GM12878 (cell line): Measurements from ENCODE around the gene NEK10. TPM values are rescaled to one million over a fixed set of nuclear protein-coding genes. Genes with fewer than 3 reads are reported as not detected.

Source experiments
- ATAC-seq: fragments of 200-7000 bp; cut with Tn5 transposase; 3 replicates; pipeline ENCODE4 v1.9.1; 2020; ENCODE audit warnings: mild to moderate bottlenecking, moderate library complexity
- BruUV-seq: library from RNA; stranded (reverse); fragments of 400-500 nt; replicated peaks from 2 replicates; lab custom pipeline; 2021; lab: Mats Ljungman, UMichigan
- CTCF ChIA-PET: fragments of 300-600 bp; sonication (Branson Sonifier 250); formaldehyde crosslinking; extraction: SDS; loops from one replicate; lab custom pipeline; 2021; ENCODE audit warnings: inconsistent platforms; lab: Yijun Ruan, JAX
- POLR2A ChIA-PET: fragments of 350-600 bp; formaldehyde crosslinking; extraction: SDS; loops from one replicate; lab custom pipeline; 2021; ENCODE audit warnings: inconsistent platforms; lab: Charles Lee
- RAD21 ChIA-PET: fragments of 300-600 bp; sonication (Branson Sonifier 250); formaldehyde crosslinking; loops from one replicate; lab custom pipeline; 2023; ENCODE audit warnings: antibody characterized with exemption; ENCODE audit not compliant: unreplicated experiment; lab: Charles Lee
- SMC1A ChIA-PET: fragments of 300-600 bp; sonication (Branson Sonifier 250); formaldehyde crosslinking; loops from one replicate; lab custom pipeline; 2023; ENCODE audit not compliant: unreplicated experiment, uncharacterized antibody; lab: Charles Lee
- DNase-seq: peaks from one replicate; pipeline ENCODE4 v3.0.0-alpha.2; 2011; ENCODE audit warnings: low read depth, low spot score
- FAIRE-seq: peaks from 3 replicates; lab custom pipeline; 2011; peaks lifted over from hg19 to GRCh38; lab: Jason Lieb, UNC
- H2AFZ ChIP-seq: 2 replicates; pipeline ENCODE4 v1.6.0; 2011; ENCODE audit warnings: low read depth, low read length, control low read depth; ENCODE audit not compliant: control insufficient read depth
- H3K27ac ChIP-seq: 2 replicates; pipeline ENCODE4 v1.5.1; 2011; ENCODE audit warnings: control low read depth; ENCODE audit not compliant: control insufficient read depth, insufficient read depth
- H3K27me3 ChIP-seq, 2 experiments: replicated peaks in 1 of 2; 2 replicates each; pipeline versions ENCODE4 v1.6.0 to v1.6.1; 2011; ENCODE audit warnings: low read length in 1 of 2; ENCODE audit not compliant: control insufficient read depth in 2 of 2, insufficient read depth in 2 of 2
- H3K36me3 ChIP-seq, 2 experiments: 2 replicates each; pipeline ENCODE4 v1.5.1; 2011; ENCODE audit warnings: low read length in 1 of 2; ENCODE audit not compliant: control insufficient read depth in 2 of 2, insufficient read depth in 2 of 2
- H3K4me1 ChIP-seq: 2 replicates; pipeline ENCODE4 v1.6.1; 2011; ENCODE audit warnings: mild to moderate bottlenecking, low read length, moderate library complexity, mixed read lengths; ENCODE audit not compliant: control insufficient read depth, insufficient read depth
- H3K4me2 ChIP-seq: 2 replicates; pipeline ENCODE4 v1.6.0; 2011; ENCODE audit warnings: control low read depth; ENCODE audit not compliant: control insufficient read depth, insufficient read depth
- H3K4me3 ChIP-seq: fragments of 200-600 bp; sonication (generic); 2 replicates; pipeline ENCODE4 v1.5.1; 2016
- H3K79me2 ChIP-seq: 2 replicates; pipeline ENCODE4 v1.6.0; 2011; ENCODE audit warnings: low read length; ENCODE audit not compliant: control insufficient read depth, insufficient read depth
- H3K9ac ChIP-seq: 2 replicates; pipeline ENCODE4 v1.8.0; 2011; ENCODE audit warnings: low read length, control low read depth, mixed read lengths; ENCODE audit not compliant: control insufficient read depth, insufficient read depth
- H3K9me3 ChIP-seq: replicated peaks from 3 replicates; pipeline ENCODE4 v1.5.1; 2011; ENCODE audit warnings: mild to moderate bottlenecking, low read length; ENCODE audit not compliant: control insufficient read depth, insufficient read depth
- H4K20me1 ChIP-seq: 2 replicates; pipeline ENCODE4 v1.6.0; 2011; ENCODE audit not compliant: control insufficient read depth, insufficient read depth
- ETV6 ChIP-seq, 2 experiments: fragments of 450-650 bp in 1 of 2; IDR thresholded peaks in 1 of 2; conservative IDR thresholded peaks in 1 of 2; 2 replicates each; pipeline ENCODE4 v1.6.1; 2014; ENCODE audit warnings: antibody characterized with exemption in 1 of 2, borderline replicate concordance in 1 of 2, low read depth in 1 of 2, mild to moderate bottlenecking in 1 of 2, moderate library complexity in 1 of 2
- HSF1 ChIP-seq: fragments of 150-350 bp; IDR thresholded peaks from 2 replicates; pipeline ENCODE4 v1.6.1; 2014; ENCODE audit warnings: mild to moderate bottlenecking, low read depth, low read length
- KAT2A ChIP-seq: conservative IDR thresholded peaks from 2 replicates; pipeline ENCODE4 v1.6.1; 2011; ENCODE audit warnings: low read depth, low read length; ENCODE audit not compliant: control insufficient read depth
- NR2C2 ChIP-seq: IDR thresholded peaks from 2 replicates; pipeline ENCODE4 v1.6.1; 2011; ENCODE audit warnings: borderline replicate concordance, low read depth; ENCODE audit not compliant: control insufficient read depth, insufficient read length
- SREBF2 ChIP-seq: IDR thresholded peaks from 2 replicates; pipeline ENCODE4 v1.6.1; 2012; ENCODE audit warnings: mild to moderate bottlenecking, low read length
- YBX1 ChIP-seq: fragments of 450-650 bp; IDR thresholded peaks from 2 replicates; pipeline ENCODE4 v1.6.1; 2016; ENCODE audit warnings: antibody characterized with exemption
- WGBS: methylation state at CpG from one replicate; pipeline ENCODE4 v1.1.6; 2016; ENCODE audit warnings: low lambda C conversion rate; ENCODE audit not compliant: insufficient replicate concordance, insufficient coverage; ENCODE audit errors: missing lambda C conversion rate; 5-methylcytosine and 5-hydroxymethylcytosine counted together
- in situ Hi-C: fragments of 300-500 bp; cut with MboI; formaldehyde crosslinking; loops from 9 replicates; pipeline ENCODE4 v1.14.3; 2018; ENCODE audit warnings: mixed read lengths
- intact Hi-C: fragments of 100-400 bp; cut with micrococcal nuclease; formaldehyde crosslinking; loops from one replicate; pipeline ENCODE4 v1.14.2; 2022; ENCODE audit not compliant: unreplicated experiment
- polyA plus RNA-seq, 11 experiments: library from polyadenylated mRNA; depleted of rRNA in 4 of 11; unstranded in 6 of 11; stranded (reverse) in 5 of 11; fragments of >200 nt; fragmentation: Nextera tagmentation in 4 of 11; fragmentation: Illumina TruSeq in 1 of 11; extraction: Ambion mirVana in 4 of 11; extraction: Trizol in 1 of 11; gene quantifications; 1 replicate in 1 of 11; 2 replicates in 10 of 11; pipeline versions ENCODE4 v1.2.1 to v1.2.3, GENCODE V29; 2011 to 2016; ENCODE audit warnings: inconsistent platforms in 2 of 11, missing spikeins in 2 of 11, low read depth in 1 of 11
- total RNA-seq, 4 experiments: library from RNA; depleted of rRNA in 3 of 4; stranded (reverse); fragments of >200 nt in 3 of 4; fragmentation: Illumina TruSeq in 1 of 4; extraction: Trizol in 1 of 4; gene quantifications; 2 replicates each; pipeline versions ENCODE4 v1.2.1 to v1.2.3, GENCODE V29; 2013 to 2021
- TF ChIP-seq, protein P1 (sequence below): IDR thresholded peaks from 2 replicates; pipeline ENCODE4 v1.6.1; 2012; ENCODE audit warnings: low read depth, low read length, improper control_type of control experiment

NEK10 gene
- total and polyA plus RNA-seq, 10 of the 15 experiments (the other 5 are each of a cell fraction or from before 2014, with no cell fraction given), result 0.06 to 0.40 (median 0.16) TPM; not detected in 2

DNA sequence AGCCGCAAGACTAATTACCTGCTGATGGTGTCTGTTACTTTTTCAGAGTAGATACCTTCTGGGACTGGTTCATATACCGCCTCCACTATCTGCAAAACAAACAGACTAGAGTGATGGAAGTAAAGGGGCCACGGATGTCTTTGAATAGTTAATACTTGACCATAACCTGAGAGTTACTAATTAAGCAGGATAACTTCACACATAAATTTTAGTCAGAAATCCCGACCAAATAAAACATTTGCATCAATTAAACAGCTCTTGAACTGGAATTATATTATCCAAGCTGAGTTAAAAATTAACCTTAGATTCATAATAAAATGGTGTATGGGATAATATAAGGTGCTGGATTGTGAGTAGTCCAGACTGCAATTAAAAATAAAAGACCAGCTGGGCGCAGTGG, 167.7 kb downstream of the NEK10 start:
- ATAC-seq (no peak), DNase-seq (no peak), FAIRE-seq (no peak)
- intact Hi-C loops (no loop called here), in situ Hi-C loops (no loop called here)
- TF ChIP-seq YBX1 (no peak), KAT2A (no peak), HSF1 (no peak), NR2C2 (no peak), ETV6 (conservative IDR thresholded peaks at IDR 0.05 in 1 of 2, IDR thresholded peaks at IDR 0.05 in 1 of 2; ENCODE audit: borderline replicate concordance in 1 of 2, low read depth in 1 of 2) (no peak), SREBF2 (no peak)
- TF ChIP-seq, protein P1, sequence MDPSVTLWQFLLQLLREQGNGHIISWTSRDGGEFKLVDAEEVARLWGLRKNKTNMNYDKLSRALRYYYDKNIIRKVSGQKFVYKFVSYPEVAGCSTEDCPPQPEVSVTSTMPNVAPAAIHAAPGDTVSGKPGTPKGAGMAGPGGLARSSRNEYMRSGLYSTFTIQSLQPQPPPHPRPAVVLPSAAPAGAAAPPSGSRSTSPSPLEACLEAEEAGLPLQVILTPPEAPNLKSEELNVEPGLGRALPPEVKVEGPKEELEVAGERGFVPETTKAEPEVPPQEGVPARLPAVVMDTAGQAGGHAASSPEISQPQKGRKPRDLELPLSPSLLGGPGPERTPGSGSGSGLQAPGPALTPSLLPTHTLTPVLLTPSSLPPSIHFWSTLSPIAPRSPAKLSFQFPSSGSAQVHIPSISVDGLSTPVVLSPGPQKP, result no peak
- ChIA-PET CTCF (no interaction called here), SMC1A (no interaction called here), RAD21 (no interaction called here), POLR2A (no interaction called here)
- H3K4me3 ChIP-seq, result no peak overlapping the region
- no peaks in the 10 kb centered on the region for H4K20me1 ChIP-seq
- H3K9me3 ChIP-seq, result no peaks in the 10 kb centered on the region
- no peak overlapping the region for H3K9ac ChIP-seq
- H3K4me2 ChIP-seq, result no peak overlapping the region
- 52% methylated on average over 5 of the region's 5 CpGs for WGBS
- BruUV-seq, result no TSS peak
- no peaks in the 10 kb centered on the region for H3K27me3 ChIP-seq
- H3K36me3 ChIP-seq, result no peaks in the 10 kb centered on the region
- no peak overlapping the region for H3K27ac ChIP-seq
- H3K4me1 ChIP-seq, result no peaks in the 10 kb centered on the region
- no peak overlapping the region for H2AFZ ChIP-seq
- no peaks in the 10 kb centered on the region for H3K79me2 ChIP-seq
